Hepatocyte (in vitro differentiated cells): Measurements from ENCODE around the gene SLC22A31.
"Not testable (repeated sequence)": the region's sequence is repeated elsewhere in the genome, so short reads cannot be mapped to it uniquely, and the experiment has no call there.

Experiments
- CTCF ChIP-seq: fragments of 200-600 bp; sonication (generic); IDR thresholded peaks from 2 replicates; pipeline ENCODE4 v1.5.1; 2016; ENCODE audit warnings: antibody characterized with exemption, mild to moderate bottlenecking; ENCODE audit not compliant: poor library complexity
- EZH2 ChIP-seq: fragments of 200-600 bp; sonication (generic); IDR thresholded peaks from 2 replicates; pipeline ENCODE4 v1.6.1; 2016; ENCODE audit warnings: antibody characterized with exemption, mild to moderate bottlenecking, borderline replicate concordance
- EZH2phosphoT487 ChIP-seq: fragments of 200-600 bp; sonication (generic); IDR thresholded peaks from one replicate; pipeline ENCODE4 v1.6.1; 2018; ENCODE audit warnings: antibody characterized with exemption, mild to moderate bottlenecking, low read depth, moderate library complexity; ENCODE audit not compliant: unreplicated experiment, severe bottlenecking

- TF ChIP-seq CTCF, EZH2, EZH2phosphoT487: not testable (repeated sequence)
Observed at GRCh38 chr16:89247734-89248075, 47.4 kb upstream of the SLC22A31 start.
